Activated naive CD4-positive, alpha-beta T cell treated with anti-CD3 and anti-CD28 coated beads, Interleukin-2, amount 50 U/mL, for 16 hours (primary cell): ENCODE results near the gene CYTL1.
"Not testable (repeated sequence)": the region's sequence is repeated elsewhere in the genome, so short reads cannot be mapped to it uniquely, and the experiment has no call there.

Source experiments
- DNase-seq: peaks from one replicate; pipeline ENCODE4 v3.0.0-alpha.2; 2020

Gene CYTL1, protein sequence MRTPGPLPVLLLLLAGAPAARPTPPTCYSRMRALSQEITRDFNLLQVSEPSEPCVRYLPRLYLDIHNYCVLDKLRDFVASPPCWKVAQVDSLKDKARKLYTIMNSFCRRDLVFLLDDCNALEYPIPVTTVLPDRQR

DNA sequence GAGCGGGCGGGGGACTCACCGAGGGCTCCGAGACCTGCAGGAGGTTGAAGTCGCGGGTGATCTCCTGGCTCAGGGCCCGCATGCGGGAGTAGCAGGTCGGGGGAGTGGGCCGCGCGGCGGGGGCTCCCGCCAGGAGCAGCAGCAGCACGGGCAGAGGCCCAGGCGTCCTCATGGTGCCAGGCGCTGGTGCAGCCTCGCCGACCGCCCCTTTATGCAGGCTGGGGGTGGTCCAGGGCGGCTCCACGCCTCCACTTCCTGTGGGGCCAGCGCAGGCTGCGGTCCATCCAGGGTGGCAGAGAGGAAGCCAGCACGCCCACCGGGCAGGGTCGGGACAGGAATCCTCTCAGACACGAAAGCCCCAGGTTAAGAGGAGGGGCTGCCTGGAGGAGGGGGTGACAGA lies at the start of gene CYTL1:
Gene CYTL1, minus strand, starts transcription at position 185 of the 400 bp plus-strand sequence. Its CDS starts 13 bp downstream, at position 172.
- DNase-seq = no peak

DNA sequence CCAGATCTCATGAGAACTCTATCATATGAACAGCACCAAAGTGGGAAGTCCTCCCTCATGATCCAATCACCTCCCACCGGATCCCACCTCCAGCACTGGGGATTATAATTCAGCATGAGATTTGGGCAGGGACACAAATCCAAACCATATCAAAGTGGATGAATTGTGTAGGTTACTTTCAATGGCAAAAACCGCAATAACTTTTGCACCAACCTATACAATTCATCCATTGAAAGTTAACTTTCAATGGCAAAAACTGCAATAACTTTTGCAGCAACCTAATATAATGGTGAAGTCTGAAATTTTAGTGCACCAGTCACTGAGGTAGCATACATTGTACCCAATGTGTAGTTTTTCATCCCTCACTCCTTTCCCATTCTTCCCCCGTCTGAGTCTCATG lies 48.6 kb upstream of the CYTL1 start:
- no peak for DNase-seq

DNA sequence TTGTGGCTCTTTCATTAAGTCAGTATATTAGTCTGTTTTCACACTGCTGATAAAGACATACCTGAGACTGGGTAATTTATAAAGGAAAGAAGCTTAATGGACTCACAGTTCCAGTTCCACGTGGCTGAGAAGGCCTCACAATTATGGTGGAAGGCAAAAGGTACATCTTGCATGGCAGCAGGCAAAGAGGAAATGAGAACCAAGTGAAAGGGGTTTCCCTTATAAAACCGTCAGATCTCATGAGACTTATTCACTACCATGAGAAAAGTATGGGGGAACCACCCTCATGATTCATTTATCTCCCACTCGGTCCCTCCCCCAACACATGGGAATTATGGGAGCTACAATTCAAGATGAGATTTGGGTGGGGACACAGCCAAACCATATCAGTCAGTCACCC lies 47.7 kb upstream of the CYTL1 start:
- not testable (repeated sequence) for DNase-seq

DNA sequence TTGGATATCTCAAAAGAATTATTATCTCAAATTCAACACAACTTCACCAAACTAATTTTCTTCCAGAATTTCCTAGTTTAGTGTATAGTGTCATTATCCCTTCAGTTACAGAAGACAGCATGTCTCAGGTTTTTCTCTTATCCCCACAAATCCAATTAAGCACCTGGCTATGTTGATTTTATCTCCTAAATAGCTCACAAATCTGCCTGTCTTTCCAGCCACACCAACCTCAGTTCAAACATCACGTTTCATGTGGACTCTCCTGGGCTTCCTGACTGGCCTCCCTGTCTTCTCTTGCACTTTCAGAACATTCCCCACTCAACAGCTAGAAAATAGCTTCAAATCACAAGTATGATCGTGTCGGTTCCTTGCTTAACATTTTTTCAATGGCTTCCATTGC lies 46.8 kb upstream of the CYTL1 start:
- no peak for DNase-seq

DNA sequence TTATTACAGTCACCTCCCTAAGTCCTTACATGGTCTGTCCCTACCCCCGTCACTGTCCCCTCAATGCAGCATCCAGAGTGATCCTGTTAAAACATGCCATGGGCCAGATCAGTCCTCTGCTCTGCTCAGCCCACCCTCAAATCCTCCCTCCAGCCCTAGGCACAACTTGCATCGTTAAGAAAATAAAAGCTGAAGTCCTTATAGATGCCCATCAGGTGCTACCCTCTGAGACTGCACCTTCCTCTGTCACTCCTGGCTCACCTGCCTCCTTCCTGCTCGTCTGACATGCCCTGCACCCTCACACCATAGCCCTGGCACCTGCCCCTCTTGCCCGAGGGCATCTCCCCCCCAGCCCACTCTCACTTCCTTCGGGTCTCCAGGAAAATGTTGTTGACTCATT lies 36.2 kb upstream of the CYTL1 start:
- no peak for DNase-seq

DNA sequence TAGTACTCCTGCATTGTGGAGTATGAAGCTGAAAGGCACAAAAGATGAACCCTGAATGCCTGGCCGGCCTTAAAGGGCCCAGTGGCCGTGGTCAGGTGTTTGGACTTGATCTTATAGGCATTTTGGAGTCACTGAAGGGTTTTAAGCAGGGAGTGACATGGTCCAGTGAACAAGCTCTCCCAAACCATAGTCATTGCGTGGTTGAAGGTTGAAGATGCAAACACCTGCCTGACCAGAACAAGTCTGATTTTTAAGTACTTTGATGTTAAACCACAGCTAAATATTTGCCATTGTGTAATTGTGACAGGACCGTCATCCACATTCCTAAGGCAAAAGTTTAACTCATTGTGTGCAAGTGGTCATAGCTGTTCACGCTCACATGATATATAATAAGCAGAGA lies 35.3 kb upstream of the CYTL1 start:
- no peak for DNase-seq

DNA sequence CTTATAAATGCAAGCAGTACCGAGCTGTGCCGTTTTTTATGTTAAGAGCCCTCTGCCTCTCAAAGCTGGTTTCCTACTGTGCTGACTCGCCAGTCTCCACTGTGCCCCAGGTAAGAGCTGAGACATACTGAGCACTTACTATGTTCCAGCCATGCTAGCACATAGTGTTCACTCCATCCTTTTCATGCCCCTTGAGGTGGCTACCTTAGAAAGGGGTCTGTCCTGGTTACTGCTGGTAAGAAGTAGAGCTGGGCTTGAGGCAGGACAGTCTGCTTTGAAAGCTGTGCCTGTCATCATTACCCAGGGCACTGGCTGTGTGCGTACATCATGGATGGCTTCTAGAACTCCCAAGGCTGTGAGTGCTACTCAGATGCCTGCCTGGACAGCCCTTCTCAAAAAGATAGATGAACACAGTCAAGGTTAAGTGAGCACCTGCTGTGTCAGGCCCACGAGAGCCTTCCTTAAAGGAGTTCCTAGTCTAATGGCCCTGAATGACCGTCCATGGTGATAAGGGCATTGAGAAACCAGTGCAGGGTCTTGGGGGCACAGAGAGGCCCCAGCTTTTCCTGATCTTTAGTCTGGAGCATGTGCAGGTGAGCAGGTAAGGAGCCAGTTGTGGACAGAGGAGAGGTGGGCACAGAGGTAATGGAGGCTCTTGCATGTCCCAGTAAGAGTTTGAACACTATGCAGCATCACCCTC lies 33.6 kb upstream of the CYTL1 start:
- no peak for DNase-seq

DNA sequence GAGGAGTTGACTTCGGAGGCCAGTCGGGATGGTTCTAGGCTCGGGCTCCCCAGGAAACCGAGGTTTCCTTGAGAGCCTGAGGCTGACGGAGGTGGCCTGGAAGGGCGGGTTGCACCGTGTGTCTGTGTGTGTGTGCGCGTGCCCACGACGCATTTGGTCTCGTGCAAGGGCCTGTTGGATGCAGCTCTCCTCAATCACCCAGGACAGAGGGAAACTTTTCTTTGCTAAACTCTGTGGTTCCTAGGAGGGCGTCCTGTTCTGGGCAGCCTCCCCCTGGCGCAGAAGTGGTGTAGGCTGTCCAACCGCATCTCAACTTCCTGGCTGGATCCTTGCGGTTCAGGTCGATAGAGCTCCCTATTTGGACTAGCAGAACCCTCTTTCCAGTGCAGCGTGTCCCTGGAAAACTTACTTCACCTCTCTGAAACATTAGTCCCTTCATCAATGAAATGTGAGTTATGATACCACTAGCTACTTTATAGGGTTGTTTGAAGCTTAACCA lies 33.0 kb upstream of the CYTL1 start:
- DNase-seq = no peak

DNA sequence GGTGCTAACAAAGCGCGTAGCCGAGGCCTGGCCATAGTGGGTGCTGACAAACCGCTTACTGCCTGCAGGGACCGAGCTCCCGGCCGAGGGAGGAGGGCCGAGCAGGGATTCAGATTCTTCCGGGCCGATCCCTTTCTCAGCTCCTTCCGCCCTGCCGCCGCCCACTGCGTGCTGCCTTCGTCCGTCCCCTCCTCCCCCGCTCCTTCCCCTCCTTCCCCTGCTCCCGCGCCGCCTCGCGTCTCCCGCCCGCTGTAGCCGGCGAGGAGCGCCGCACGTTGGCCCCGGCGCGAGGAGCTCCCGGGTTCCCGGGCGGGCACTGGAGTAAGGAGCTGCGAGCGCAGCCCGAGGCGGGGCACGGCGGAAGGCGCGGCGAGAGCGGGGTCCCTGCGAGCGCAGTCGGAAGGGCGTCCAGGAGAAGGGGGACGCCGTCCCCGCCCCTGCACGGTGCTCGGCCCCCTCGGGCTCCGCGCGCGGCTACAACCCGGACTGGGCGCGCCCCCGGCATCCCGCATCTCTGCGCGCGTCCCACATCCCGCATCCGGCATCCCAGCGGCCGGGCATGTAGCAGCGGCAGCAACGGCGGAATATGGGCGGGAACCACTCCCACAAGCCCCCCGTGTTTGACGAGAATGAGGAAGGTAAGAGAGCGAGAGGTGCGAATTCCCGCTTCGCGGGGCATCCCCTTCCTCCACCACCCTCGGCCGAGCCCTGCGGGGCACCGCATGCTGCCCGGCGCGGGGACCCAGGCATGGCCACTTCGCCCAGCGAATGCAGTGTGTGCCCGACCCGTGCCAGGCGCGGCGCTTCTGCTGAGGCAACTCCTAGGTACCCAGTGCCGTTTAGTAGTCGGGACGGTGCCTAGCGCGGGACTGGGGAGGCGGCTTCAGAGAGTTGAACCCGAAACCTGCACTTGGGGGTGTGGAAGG lies 32.3 kb upstream of the CYTL1 start, which contains the start of gene STK32B:
Gene STK32B, plus strand, starts transcription at position 203 of the 926 bp plus-strand sequence.
- no peak for DNase-seq

DNA sequence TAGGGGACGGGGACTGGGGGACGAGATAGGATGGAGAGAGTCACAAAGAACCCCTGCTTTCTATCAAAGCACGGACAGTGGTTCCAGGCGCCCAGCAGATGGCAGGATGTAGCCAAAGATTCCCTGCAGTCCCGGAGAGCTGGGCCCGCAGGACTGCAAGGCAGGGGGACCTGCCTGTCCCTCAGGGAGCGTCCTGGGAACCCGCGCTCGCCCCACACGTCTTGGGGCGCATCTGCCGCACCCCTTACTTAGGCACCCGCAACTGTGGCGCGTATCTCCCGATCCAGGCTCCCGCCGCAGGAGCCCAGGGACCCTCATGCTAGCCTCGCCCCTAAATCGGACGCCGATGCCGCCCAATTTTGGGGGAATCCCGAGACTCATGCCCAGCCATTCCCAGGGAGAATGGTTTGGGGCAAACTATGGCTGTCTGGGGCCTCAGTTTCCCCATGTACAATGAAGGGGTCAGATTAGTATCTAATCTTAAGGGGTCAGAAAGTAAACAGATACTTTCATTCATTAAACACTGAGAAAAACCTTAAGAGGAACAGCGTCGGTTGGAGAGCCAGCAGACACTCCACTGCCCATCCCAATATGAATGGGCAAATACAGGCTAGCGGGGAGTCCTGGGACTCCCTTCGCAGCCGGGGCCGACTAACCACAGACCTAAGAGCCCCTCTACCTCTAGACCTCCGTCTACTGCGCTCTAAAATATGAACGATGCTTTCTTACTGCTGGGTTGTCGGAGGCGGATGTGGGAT lies 31.4 kb upstream of the CYTL1 start:
- no peak for DNase-seq

DNA sequence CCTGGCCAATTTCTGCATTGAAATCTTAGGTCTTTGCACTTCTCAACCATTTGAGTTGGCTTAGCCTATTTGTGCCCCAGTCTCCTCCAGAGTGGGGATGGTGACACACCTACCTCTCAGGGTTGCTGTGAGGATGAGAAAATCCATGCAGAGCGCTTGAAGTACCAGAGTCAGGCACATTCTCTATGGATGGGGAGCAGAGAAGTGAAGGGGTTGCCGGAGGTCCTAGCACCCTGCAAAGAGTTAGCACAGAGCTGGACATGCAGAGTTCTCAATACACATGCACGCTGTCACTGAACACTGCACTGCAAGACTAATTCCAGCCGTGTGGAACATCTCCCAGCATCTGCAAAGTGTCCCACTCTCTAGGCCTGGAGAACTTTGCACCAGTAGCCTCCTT lies 29.5 kb upstream of the CYTL1 start:
- no peak for DNase-seq

DNA sequence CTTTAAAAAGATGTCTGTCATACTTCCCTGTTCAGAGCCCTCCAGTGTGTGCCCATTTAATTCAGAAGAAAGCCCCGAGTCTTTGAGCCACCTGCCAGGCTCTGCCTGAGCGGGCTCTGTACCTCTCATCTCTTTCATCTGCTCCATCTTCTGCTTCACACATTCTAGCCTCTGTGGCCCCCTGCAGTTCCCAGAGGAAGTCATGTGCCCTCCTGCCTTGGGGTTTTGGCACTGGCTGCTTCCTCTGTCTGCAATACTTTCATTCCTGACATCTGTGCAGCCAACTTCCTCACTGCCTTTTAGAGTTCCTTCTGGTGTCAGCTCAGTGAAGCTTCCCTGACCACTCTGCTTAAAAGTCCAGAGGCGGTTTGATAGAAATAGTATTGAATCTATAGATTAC lies 25.8 kb upstream of the CYTL1 start:
- DNase-seq = no peak

DNA sequence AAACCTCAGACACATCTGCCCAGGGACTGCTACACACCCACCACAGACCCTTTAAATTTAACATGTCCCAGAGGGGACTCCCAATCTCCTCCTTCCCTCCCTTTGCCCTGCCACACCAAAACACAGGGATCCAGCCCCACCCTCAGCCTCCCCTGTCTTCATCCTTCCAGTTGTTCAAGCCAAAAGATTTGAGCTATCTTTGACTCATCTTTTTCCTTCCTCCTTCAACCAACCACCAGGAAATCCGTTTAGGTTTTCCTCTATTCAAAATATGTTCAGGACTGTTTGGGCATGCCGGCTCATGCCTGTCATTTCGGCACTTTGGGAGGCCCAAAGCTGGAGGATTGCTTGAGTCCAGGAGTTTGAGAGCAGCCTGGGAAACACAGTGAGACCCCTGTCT lies 25.1 kb upstream of the CYTL1 start:
- DNase-seq = no peak

DNA sequence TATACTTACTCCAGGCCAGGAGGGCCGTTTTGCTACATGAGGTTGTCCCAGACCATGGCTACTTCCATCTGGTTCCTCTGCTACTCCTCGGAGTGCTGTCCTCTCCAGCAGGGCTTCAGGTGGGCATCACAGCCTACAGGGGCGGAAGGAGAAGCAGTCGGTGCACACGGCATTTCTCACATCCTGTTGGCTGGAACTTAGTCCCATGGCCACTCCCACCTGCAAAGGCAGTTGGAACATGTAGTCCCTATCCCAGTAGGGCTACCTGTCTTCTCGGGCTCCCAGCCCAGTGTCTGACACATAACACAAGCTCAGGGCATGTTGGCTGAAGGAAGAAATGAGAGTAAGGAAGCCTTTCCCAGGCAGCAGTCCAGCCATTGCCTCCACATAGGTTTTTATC lies 24.3 kb upstream of the CYTL1 start:
- no peak for DNase-seq

DNA sequence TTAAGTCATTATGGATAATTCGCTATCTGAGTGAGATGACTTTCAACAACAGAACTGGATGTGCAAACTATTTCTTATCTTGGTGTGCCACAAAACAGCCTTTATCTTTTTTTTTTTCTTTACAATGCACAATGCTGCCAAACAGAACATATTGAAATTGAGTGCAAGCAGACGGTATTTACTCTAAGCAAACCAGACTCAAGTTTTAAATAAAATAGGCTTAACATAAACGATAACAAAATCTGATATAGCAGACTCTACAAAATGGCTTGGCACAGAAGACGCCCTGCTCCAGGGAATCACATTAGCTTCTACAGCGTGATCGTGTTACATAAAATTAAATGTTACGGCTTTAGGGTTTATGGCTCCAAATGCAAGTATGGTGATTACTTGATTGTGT lies 22.4 kb upstream of the CYTL1 start:
- no peak for DNase-seq

DNA sequence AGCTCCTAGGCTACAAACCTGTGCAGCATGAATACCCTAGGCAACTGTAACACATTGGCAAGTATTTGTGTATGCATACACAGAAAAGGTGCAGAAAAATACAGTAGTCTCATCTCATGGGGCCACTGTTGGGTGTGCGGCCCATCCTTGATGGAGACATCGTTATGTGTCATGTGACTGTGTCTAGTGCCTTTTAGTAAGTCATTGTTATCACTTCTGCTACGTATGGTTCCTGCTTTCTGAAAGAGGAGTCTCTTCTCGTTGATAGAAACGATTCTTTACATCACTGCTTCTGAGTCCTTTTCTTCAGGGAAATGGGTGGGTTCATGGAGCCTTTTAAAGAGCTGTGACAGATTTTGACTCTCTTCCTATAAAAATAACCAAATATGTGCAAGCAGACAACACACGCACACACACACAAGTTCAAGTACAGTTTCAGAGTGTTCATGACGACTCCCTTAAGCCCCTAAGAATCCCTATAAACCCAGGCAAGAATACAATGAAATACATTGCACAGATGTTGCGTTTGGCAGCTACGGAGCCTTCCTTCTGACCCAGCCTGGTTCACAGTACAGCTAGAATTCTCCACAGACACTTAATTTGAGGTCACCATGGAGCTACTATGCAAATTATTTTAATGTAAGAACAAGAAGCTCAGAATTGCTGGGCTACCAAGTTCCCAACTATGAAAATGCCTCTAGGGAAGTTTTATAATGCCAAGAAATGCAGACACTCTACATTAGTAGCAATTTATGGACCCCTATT lies 21.8 kb upstream of the CYTL1 start:
- DNase-seq = no peak

DNA sequence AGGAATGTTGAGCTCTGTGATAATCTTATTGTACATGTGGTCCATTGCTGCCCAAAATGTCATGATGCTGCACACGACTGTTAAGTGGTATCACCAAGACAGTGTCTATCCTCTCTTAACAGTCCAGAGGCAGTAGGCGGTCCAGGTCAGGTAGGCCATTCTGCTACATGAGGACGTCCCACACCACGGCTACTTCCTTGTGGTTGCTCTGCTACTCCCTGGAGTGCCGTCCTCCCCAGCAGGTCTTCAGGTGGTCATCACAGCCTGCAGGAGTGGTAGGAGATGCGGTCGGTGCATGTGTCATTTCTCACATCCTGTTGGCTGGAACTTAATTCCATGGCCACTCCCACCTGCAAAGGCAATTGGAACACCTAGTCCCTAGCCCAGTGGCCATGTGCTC lies 20.5 kb upstream of the CYTL1 start:
- DNase-seq = no peak

DNA sequence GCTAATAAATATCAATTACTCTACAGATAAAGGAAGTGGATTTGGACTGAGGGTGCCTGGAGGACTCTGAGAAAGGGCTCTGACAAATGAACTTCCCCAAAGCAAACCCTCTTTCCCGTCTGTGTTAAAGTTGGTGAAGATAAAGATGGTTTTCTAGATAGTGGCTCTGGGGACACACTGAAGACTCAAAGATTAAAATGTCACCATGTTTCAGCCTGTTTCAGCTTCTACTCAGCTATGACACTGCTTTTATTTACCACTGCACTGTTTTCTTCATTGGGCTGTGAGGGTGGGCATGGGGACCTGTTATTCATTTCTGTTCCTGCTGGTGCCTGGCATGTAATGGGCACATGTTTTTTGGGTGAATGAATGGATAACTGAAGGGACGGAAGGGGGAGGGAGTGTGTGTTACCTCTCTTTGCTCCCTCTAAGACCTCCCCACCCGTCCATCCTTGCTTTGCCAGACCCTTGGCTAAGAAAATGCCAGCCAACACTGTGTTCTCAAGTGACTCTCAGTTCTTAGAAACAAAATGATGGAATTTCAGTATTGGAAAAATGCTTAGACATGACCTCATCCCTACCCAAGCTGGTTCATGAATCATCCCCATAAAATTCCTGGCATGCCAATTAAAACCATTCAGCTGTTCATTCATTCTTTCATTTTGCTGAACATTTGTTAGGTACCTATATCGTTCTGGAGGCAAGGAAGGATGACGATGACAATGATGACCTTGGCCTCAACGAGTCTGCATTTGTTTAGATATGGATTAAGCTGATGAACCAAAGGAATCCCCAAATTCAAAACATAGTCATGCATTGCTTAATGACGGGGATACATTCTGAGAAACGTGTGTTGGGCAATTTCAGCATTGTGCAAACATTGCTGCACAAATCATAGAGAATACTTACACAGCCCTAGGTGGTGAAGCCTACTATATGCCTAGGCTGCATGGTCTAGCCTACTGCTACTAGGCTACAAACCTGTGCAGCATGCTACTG lies 18.6 kb upstream of the CYTL1 start:
- DNase-seq = no peak

DNA sequence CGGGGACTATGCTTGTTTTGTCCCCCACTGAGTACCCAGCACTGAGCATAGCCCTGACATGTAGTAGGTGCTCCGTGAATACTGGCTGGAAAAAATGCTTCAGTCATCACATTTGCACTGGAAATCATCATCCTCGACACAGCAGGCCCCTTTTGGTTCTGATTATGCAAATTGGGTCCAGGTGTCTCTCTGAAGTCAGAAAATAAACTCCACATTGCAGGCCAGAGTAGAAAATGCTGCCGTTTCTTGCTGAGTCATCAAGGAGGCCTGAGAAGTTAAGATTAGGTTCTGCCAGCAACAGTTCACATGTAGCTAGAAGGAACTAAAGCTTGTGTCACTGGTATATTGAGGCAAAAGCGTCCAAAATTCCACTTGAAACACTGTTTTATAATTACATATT lies 17.0 kb upstream of the CYTL1 start:
- DNase-seq = no peak

DNA sequence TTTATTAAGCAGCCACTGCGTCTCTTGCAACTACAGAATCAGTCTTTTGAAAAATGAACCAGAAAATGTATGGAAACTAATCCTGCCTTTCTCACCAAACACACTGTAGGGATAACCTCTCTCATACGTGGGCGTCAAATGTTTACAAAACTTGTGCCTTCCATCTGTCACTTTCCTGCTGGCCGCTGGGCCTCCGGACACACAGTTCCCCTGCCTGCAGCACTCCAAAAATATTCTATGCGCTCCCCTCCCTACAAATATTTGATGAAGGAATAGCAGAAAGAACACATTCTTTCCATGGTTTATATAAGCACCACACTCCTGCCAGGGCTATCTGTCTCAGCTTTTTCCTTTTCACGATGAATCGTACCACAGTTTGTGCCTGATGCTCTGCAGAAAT lies 14.9 kb upstream of the CYTL1 start:
- no peak for DNase-seq

DNA sequence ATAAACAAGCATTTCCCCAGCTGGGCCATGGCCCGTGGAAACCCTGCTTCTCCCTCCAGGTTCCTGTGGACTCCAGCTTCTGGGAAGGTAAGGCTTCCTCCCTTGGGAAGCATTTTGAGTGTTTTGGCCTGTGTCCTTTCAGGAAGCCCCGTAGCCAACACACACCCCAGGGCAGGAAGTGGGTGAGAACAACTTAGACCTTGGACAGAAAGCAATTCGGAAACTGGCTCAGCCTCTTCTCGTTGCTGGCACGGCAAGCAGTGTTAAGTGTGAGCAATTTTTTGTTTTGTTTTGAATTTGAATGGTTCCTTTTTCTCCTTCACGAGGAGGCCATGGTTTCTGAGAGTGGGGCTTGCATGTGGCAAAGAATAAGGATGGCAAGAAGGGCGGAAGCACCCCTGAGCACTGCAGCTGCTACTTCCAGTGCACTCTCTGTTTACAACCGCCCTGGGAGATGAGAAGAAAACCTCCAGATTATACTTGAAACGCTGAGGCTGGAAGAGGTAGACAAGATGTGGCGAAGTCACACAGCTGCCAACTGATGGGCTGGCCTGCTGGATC lies 14.1 kb upstream of the CYTL1 start:
- no peak for DNase-seq
